Body of pancreas (tissue), 4 donors: Measurements from ENCODE around the gene SLC12A5.

Experiments
- POLR2A ChIP-seq, 3 donors: fragments of 450-650 bp; IDR thresholded peaks; one replicate each; pipeline ENCODE4 v1.6.1; 2016; ENCODE audit warnings: antibody characterized with exemption in 3 of 3, mild to moderate bottlenecking in 2 of 3
- TF ChIP-seq, protein P1 (sequence below), 7 experiments: fragments of 450-650 bp in 4 of 7; fragments of 200-600 bp in 3 of 7; sonication (generic) in 3 of 7; IDR thresholded peaks; one replicate each; pipeline ENCODE4 v1.5.1; 2016 to 2019; ENCODE audit warnings: antibody characterized with exemption in 7 of 7

DNA sequence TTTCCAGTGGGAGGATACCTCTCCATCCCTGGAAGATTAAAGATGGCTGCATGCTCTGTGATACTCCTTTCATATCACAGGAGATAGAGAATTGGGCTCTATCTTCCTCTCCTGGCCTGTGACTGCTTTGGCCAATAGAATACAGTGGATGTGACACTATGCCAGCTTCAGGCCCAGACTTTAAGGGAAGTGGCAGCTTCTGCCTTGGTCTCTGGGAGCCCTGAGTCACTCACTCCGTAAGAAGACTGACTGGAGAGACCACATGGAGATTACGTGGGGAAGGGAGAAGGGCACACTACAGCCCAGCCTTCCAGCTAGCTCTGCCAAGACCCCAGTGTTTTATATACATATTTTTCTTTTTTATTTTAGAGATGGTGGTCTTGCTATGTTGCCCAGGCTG, 30.7 kb upstream of the SLC12A5 start:
- TF ChIP-seq, protein P1, sequence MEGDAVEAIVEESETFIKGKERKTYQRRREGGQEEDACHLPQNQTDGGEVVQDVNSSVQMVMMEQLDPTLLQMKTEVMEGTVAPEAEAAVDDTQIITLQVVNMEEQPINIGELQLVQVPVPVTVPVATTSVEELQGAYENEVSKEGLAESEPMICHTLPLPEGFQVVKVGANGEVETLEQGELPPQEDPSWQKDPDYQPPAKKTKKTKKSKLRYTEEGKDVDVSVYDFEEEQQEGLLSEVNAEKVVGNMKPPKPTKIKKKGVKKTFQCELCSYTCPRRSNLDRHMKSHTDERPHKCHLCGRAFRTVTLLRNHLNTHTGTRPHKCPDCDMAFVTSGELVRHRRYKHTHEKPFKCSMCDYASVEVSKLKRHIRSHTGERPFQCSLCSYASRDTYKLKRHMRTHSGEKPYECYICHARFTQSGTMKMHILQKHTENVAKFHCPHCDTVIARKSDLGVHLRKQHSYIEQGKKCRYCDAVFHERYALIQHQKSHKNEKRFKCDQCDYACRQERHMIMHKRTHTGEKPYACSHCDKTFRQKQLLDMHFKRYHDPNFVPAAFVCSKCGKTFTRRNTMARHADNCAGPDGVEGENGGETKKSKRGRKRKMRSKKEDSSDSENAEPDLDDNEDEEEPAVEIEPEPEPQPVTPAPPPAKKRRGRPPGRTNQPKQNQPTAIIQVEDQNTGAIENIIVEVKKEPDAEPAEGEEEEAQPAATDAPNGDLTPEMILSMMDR (IDR thresholded peaks at IDR 0.05): no peak
- TF ChIP-seq POLR2A (IDR thresholded peaks at IDR 0.05): no peak
